GM21717 (cell line): ENCODE measurements around the gene FKBP9.

Source experiments
- ATAC-seq: cut with Tn5 transposase; IDR thresholded peaks from one replicate; pipeline ENCODE4 v1.9.1; 2021; ENCODE audit warnings: mild to moderate bottlenecking, moderate library complexity; ENCODE audit not compliant: unreplicated experiment

Gene FKBP9

DNA sequence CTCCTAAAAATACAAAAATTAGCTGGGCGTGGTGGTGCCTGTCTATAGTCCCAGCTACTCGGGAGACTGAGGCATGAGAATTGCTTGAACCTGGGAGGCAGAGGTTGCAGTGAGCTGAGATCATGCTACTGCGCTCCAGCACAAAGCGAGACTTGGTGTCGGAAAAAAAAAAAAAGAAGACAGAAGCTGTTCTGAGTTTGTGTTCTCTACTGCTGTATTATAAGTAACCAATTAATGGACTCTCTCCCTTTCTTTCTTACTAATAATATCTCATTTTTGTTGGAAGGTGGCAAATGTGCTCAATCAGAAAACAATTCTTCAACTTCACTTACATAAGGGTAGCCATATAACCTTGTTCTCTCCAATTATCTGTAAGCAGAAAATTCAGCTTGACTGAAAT lies 97.9 kb downstream of the FKBP9 start:
- ATAC-seq = no peak
